H9 (cell line): ENCODE data around the gene EFNB2. TPM values are rescaled to one million over a fixed set of nuclear protein-coding genes. Genes with fewer than 3 reads are reported as not detected.

Experiments
- DNase-seq: peaks from one replicate; pipeline ENCODE4 v3.0.0-alpha.2; 2017
- H2AFZ ChIP-seq: one replicate; pipeline ENCODE4 v1.6.1; 2013; ENCODE audit warnings: mild to moderate bottlenecking, low read length, control low read depth, moderate library complexity
- H2AK5ac ChIP-seq: 2 replicates; pipeline ENCODE4 v1.6.1; 2013; ENCODE audit warnings: low read length, control low read depth, mixed read lengths; ENCODE audit not compliant: insufficient read length
- H2BK120ac ChIP-seq: one replicate; pipeline ENCODE4 v1.6.1; 2013; ENCODE audit warnings: low read depth, mild to moderate bottlenecking, low read length, control low read depth, inconsistent platforms; ENCODE audit not compliant: poor library complexity, severe bottlenecking
- H2BK12ac ChIP-seq: 2 replicates; pipeline ENCODE4 v1.6.1; 2013; ENCODE audit warnings: low read length, control low read depth, mixed read lengths, low read depth; ENCODE audit not compliant: insufficient read length
- H2BK15ac ChIP-seq: 2 replicates; pipeline ENCODE4 v1.6.1; 2013; ENCODE audit warnings: low read depth, low read length, control low read depth
- H2BK20ac ChIP-seq: one replicate; pipeline ENCODE4 v1.6.1; 2013; ENCODE audit warnings: low read depth, mild to moderate bottlenecking, low read length, control low read depth, inconsistent platforms; ENCODE audit not compliant: poor library complexity, severe bottlenecking
- H2BK5ac ChIP-seq: 2 replicates; pipeline ENCODE4 v1.6.1; 2013; ENCODE audit warnings: low read length, control low read depth, mixed read lengths; ENCODE audit not compliant: insufficient read length
- H3K14ac ChIP-seq: 2 replicates; pipeline ENCODE4 v1.6.1; 2013; ENCODE audit warnings: low read length, control low read depth; ENCODE audit not compliant: insufficient read depth
- H3K18ac ChIP-seq: 2 replicates; pipeline ENCODE4 v1.6.1; 2013; ENCODE audit warnings: low read depth, mild to moderate bottlenecking, mixed read lengths, low read length, control low read depth; ENCODE audit not compliant: insufficient read length
- H3K23ac ChIP-seq: 2 replicates; pipeline ENCODE4 v1.6.1; 2013; ENCODE audit warnings: low read length, control low read depth, mixed read lengths, low read depth; ENCODE audit not compliant: insufficient read length
- H3K23me2 ChIP-seq: 2 replicates; pipeline ENCODE4 v1.6.1; 2013; ENCODE audit warnings: low read depth, mild to moderate bottlenecking, mixed read lengths, low read length, control low read depth; ENCODE audit not compliant: insufficient read length, poor library complexity, severe bottlenecking
- H3K27ac ChIP-seq: 2 replicates; pipeline ENCODE4 v1.5.1; 2013; ENCODE audit warnings: low read length, control low read depth, mixed read lengths, low read depth; ENCODE audit not compliant: insufficient read length
- H3K27me3 ChIP-seq: 2 replicates; pipeline ENCODE4 v1.6.1; 2013; ENCODE audit warnings: low read length, control low read depth, inconsistent platforms; ENCODE audit not compliant: insufficient read depth
- H3K4ac ChIP-seq: 2 replicates; pipeline ENCODE4 v1.6.1; 2013; ENCODE audit warnings: low read depth, mild to moderate bottlenecking, control low read depth, inconsistent platforms, low read length, moderate library complexity
- H3K4me1 ChIP-seq: 2 replicates; pipeline ENCODE4 v1.6.1; 2013; ENCODE audit warnings: low read length, control low read depth, inconsistent platforms; ENCODE audit not compliant: insufficient read depth
- H3K4me2 ChIP-seq: 2 replicates; pipeline ENCODE4 v1.6.1; 2013; ENCODE audit warnings: low read length, control low read depth, mixed read lengths; ENCODE audit not compliant: insufficient read length, insufficient read depth
- H3K56ac ChIP-seq: 2 replicates; pipeline ENCODE4 v1.6.1; 2013; ENCODE audit warnings: low read depth, mild to moderate bottlenecking, mixed read lengths, low read length, control low read depth; ENCODE audit not compliant: insufficient read length
- H3K79me1 ChIP-seq: 2 replicates; pipeline ENCODE4 v1.6.1; 2013; ENCODE audit warnings: low read depth, mild to moderate bottlenecking, moderate library complexity, low read length, control low read depth, inconsistent platforms; ENCODE audit not compliant: insufficient read depth, poor library complexity, severe bottlenecking
- H3K79me2 ChIP-seq: 2 replicates; pipeline ENCODE4 v1.6.1; 2013; ENCODE audit warnings: low read length, control low read depth, inconsistent platforms; ENCODE audit not compliant: insufficient read depth
- H3K9ac ChIP-seq: 2 replicates; pipeline ENCODE4 v1.6.1; 2013; ENCODE audit warnings: low read length, control low read depth, mixed read lengths; ENCODE audit not compliant: insufficient read length; ENCODE audit errors: extremely low read depth
- H3K9me3 ChIP-seq: one replicate; pipeline ENCODE4 v1.6.1; 2013; ENCODE audit warnings: low read depth, low read length, inconsistent platforms; ENCODE audit not compliant: control insufficient read depth
- H3T11ph ChIP-seq: one replicate; pipeline ENCODE4 v1.6.1; 2013; ENCODE audit warnings: mild to moderate bottlenecking, low read length, control low read depth, inconsistent platforms
- H4K20me1 ChIP-seq: one replicate; pipeline ENCODE4 v1.6.1; 2013; ENCODE audit not compliant: control insufficient read depth, insufficient read length, insufficient read depth
- H4K5ac ChIP-seq: 2 replicates; pipeline ENCODE4 v1.6.1; 2013; ENCODE audit warnings: low read depth, mild to moderate bottlenecking, mixed read lengths, low read length, control low read depth; ENCODE audit not compliant: insufficient read length
- H4K8ac ChIP-seq: replicated peaks from 2 replicates; pipeline ENCODE4 v1.6.1; 2013; ENCODE audit warnings: low read length, control low read depth, mixed read lengths, low read depth; ENCODE audit not compliant: insufficient read length
- H4K91ac ChIP-seq: 2 replicates; pipeline ENCODE4 v1.6.1; 2013; ENCODE audit warnings: low read depth, mild to moderate bottlenecking, moderate library complexity, mixed read lengths, low read length, control low read depth; ENCODE audit not compliant: insufficient read length
- H3K27ac Mint-ChIP-seq, 3 experiments: 2 replicates in 2 of 3; 3 replicates in 1 of 3; pipeline ENCODE4 v1.8.0; 2020 to 2021; ENCODE audit warnings: mixed read lengths in 3 of 3, mild to moderate bottlenecking in 1 of 3, moderate library complexity in 1 of 3
- H3K27me3 Mint-ChIP-seq: 2 replicates; pipeline ENCODE4 v1.8.0; 2021; ENCODE audit warnings: low read depth, mild to moderate bottlenecking, moderate library complexity, mixed read lengths
- H3K36me3 Mint-ChIP-seq, 3 experiments: 2 replicates in 2 of 3; 3 replicates in 1 of 3; pipeline ENCODE4 v1.8.0; 2020 to 2021; ENCODE audit warnings: low read depth in 3 of 3, mixed read lengths in 3 of 3; ENCODE audit not compliant: insufficient read depth in 1 of 3
- H3K4me1 Mint-ChIP-seq, 2 experiments: 2 replicates each; pipeline ENCODE4 v1.8.0; 2020; ENCODE audit warnings: mixed read lengths in 2 of 2
- H3K4me3 Mint-ChIP-seq, 2 experiments: 2 replicates in 1 of 2; 3 replicates in 1 of 2; pipeline ENCODE4 v1.8.0; 2020 to 2021; ENCODE audit warnings: mild to moderate bottlenecking in 2 of 2, mixed read lengths in 2 of 2, moderate library complexity in 1 of 2
- H3K9me3 Mint-ChIP-seq, 2 experiments: 2 replicates in 1 of 2; 3 replicates in 1 of 2; pipeline ENCODE4 v1.8.0; 2020; ENCODE audit warnings: mild to moderate bottlenecking in 2 of 2, mixed read lengths in 2 of 2, moderate library complexity in 1 of 2
- CTCF ChIP-seq: fragments of 200-600 bp; sonication (generic); conservative IDR thresholded peaks from 3 replicates; pipeline ENCODE4 v1.8.0; 2021; ENCODE audit warnings: antibody characterized with exemption, mild to moderate bottlenecking
- WGBS: extraction: QIAGEN DNeasy Blood & Tissue Kit; methylation state at CpG from one replicate; pipeline ENCODE4 v1.1.7; 2013; ENCODE audit warnings: missing lambda C conversion rate, low lambda C conversion rate, mixed read lengths; ENCODE audit not compliant: insufficient read length; ENCODE audit errors: extremely low coverage; 5-methylcytosine and 5-hydroxymethylcytosine counted together
- total RNA-seq: library from RNA; stranded (reverse); gene quantifications from 2 replicates; pipeline ENCODE4 v1.2.1, GENCODE V29; 2021

EFNB2 gene
- total RNA-seq, 1 experiment from 2014 or later = 12.7 TPM

- no peak overlapping the region for H2BK5ac ChIP-seq
- peaks cover 10% of the 10 kb centered on the region; the same call in 1 of the 2 replicates for H3K79me2 ChIP-seq
- TF ChIP-seq CTCF = no peak
Observed at GRCh38 chr13:106523576-106523975, 11.9 kb downstream of the EFNB2 start.

More at GRCh38 chr13:106523576-106523975, 11.9 kb downstream of the EFNB2 start:
- no CpG with 5 or more reads among the region's 3 CpGs for WGBS
- H2BK12ac ChIP-seq = no peak overlapping the region
- H2BK120ac ChIP-seq = no peak overlapping the region
- no peak for DNase-seq
- peaks cover 30% of the 10 kb centered on the region for H3K4me1 ChIP-seq
- H3T11ph ChIP-seq = no peak overlapping the region
- no peaks in the 10 kb centered on the region for H3K79me1 ChIP-seq
- no peaks in the 10 kb centered on the region for H3K36me3 Mint-ChIP-seq
- H3K27ac Mint-ChIP-seq = no peak overlapping the region
- H3K9me3 ChIP-seq = no peaks in the 10 kb centered on the region
- no peaks in the 10 kb centered on the region for H3K23me2 ChIP-seq
- H3K23ac ChIP-seq = no peak overlapping the region
- peak overlapping the region; percentile 60 for H2BK20ac ChIP-seq
- H3K27ac ChIP-seq = no peak overlapping the region
- H2BK15ac ChIP-seq = no peak overlapping the region
- no peaks in the 10 kb centered on the region for H4K20me1 ChIP-seq
- peaks cover 81% of the 10 kb centered on the region in 2 experiments for H3K4me1 Mint-ChIP-seq
- H4K8ac ChIP-seq = no peak overlapping the region
- H2AFZ ChIP-seq = no peak overlapping the region
- no peak overlapping the region for H3K56ac ChIP-seq
- no peak overlapping the region for H3K18ac ChIP-seq
- no peak overlapping the region for H3K4me3 Mint-ChIP-seq
- peaks cover 18% of the 10 kb centered on the region for H3K27me3 Mint-ChIP-seq
- no peak overlapping the region for H3K9ac ChIP-seq
- no peak overlapping the region for H4K5ac ChIP-seq
- no peak overlapping the region for H4K91ac ChIP-seq
- no peak overlapping the region for H2AK5ac ChIP-seq
- no peaks in the 10 kb centered on the region for H3K27me3 ChIP-seq
- 0 out of 2 replicates have a peak overlapping the region, but pooled peaks have one; percentile 25 for H3K14ac ChIP-seq
- H3K9me3 Mint-ChIP-seq = no peaks in the 10 kb centered on the region
- no peak overlapping the region for H3K4ac ChIP-seq
- no peak overlapping the region for H3K4me2 ChIP-seq
